ENCODE measurements around the gene NCKAP5. TPM values are rescaled to one million over a fixed set of nuclear protein-coding genes. Genes with fewer than 3 reads are reported as not detected.

The NCKAP5 gene
- total and polyA plus RNA-seq, 4 donors, result 0.57 to 2.8 (median 2.4) TPM

DNA sequence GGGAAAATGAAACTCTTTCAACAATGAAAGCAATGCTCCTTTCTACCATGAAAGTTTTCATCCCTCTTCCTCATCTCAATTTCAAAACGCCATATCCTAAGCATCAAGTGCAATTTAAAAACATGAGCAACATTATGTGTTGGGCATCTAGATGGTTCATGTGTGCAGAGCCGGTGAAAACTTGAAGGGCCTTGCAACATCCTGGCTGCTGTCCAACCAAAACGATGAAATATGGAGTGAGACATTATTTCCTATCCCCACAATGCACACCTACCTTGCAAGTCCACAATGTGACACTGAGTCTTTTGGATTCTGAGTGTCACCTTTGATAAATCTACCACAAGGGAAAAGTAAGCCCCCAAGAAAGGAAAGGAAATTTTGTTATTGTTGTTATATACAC, 110.0 kb downstream of the NCKAP5 start:
- 53% methylated on average over 3 of the region's 3 CpGs for WGBS
- H3K9me3 ChIP-seq (ENCODE audit: control insufficient read depth in 4 of 4, low read length in 3 of 4), result no peaks in the 10 kb centered on the region
- no peak for DNase-seq (ENCODE audit: low spot score)
- H3K4me3 ChIP-seq (ENCODE audit: low read depth in 1 of 3, low read length in 3 of 3), result no peak overlapping the region
- H3K9ac ChIP-seq (ENCODE audit: low read depth in 1 of 2, low read length in 2 of 2), result no peak overlapping the region
- no peak overlapping the region for H3K27ac ChIP-seq (ENCODE audit: low read depth in 1 of 2, low read length in 2 of 2)
- TF ChIP-seq RAD21 (IDR thresholded peaks at IDR 0.05) (no peak), YY1 (IDR thresholded peaks at IDR 0.05) (no peak), TAF1 (conservative IDR thresholded peaks at IDR 0.05) (no peak), RXRA (IDR thresholded peaks at IDR 0.05) (no peak), FOXA2 (IDR thresholded peaks at IDR 0.05) (no peak), HNF4G (IDR thresholded peaks at IDR 0.05) (no peak), JUND (IDR thresholded peaks at IDR 0.05) (no peak)
- TF ChIP-seq, protein P1, sequence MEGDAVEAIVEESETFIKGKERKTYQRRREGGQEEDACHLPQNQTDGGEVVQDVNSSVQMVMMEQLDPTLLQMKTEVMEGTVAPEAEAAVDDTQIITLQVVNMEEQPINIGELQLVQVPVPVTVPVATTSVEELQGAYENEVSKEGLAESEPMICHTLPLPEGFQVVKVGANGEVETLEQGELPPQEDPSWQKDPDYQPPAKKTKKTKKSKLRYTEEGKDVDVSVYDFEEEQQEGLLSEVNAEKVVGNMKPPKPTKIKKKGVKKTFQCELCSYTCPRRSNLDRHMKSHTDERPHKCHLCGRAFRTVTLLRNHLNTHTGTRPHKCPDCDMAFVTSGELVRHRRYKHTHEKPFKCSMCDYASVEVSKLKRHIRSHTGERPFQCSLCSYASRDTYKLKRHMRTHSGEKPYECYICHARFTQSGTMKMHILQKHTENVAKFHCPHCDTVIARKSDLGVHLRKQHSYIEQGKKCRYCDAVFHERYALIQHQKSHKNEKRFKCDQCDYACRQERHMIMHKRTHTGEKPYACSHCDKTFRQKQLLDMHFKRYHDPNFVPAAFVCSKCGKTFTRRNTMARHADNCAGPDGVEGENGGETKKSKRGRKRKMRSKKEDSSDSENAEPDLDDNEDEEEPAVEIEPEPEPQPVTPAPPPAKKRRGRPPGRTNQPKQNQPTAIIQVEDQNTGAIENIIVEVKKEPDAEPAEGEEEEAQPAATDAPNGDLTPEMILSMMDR (IDR thresholded peaks at IDR 0.05; ENCODE audit: low read depth, low read length, missing input control), result no peak
- TF ChIP-seq, protein P2, sequence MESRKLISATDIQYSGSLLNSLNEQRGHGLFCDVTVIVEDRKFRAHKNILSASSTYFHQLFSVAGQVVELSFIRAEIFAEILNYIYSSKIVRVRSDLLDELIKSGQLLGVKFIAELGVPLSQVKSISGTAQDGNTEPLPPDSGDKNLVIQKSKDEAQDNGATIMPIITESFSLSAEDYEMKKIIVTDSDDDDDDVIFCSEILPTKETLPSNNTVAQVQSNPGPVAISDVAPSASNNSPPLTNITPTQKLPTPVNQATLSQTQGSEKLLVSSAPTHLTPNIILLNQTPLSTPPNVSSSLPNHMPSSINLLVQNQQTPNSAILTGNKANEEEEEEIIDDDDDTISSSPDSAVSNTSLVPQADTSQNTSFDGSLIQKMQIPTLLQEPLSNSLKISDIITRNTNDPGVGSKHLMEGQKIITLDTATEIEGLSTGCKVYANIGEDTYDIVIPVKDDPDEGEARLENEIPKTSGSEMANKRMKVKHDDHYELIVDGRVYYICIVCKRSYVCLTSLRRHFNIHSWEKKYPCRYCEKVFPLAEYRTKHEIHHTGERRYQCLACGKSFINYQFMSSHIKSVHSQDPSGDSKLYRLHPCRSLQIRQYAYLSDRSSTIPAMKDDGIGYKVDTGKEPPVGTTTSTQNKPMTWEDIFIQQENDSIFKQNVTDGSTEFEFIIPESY (IDR thresholded peaks at IDR 0.05), result no peak
- TF ChIP-seq, protein P3, sequence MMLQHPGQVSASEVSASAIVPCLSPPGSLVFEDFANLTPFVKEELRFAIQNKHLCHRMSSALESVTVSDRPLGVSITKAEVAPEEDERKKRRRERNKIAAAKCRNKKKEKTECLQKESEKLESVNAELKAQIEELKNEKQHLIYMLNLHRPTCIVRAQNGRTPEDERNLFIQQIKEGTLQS (IDR thresholded peaks at IDR 0.05), result no peak
- H3K27me3 ChIP-seq (ENCODE audit: control insufficient read depth in 4 of 4, insufficient read depth in 4 of 4, low read length in 3 of 4), result no peaks in the 10 kb centered on the region
- H3K36me3 ChIP-seq (ENCODE audit: control insufficient read depth in 4 of 4, insufficient read depth in 3 of 4, low read depth in 1 of 4, low read length in 3 of 4), result no peaks in the 10 kb centered on the region
- H3K4me1 ChIP-seq (ENCODE audit: control insufficient read depth in 4 of 4, insufficient read depth in 4 of 4, low read length in 3 of 4), result no peaks in the 10 kb centered on the region

DNA sequence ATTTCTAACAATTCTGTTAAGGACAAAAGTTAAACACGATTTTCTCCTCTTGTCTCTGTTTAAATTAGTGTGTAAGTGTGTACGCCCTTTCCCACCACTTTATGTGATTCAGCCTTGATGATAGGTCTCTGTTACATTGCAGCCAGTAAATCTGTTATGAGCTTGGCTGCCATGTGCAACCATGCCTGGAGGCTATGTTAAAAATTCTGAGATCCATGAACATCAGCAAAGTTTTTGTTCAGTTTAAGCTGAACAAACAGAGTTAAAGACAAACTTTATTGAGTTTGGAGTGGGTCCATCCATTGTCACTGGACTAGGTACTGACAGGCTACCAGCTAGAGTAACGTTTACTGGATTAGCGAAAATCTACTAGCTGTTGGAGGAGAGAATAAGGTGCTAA, 110.4 kb downstream of the NCKAP5 start:
- 90% methylated on average over 4 of the region's 4 CpGs for whole genome bisulfite sequencing
- no peaks in the 10 kb centered on the region for H3K27me3 ChIP-seq (ENCODE audit: control insufficient read depth in 4 of 4, insufficient read depth in 4 of 4, low read length in 3 of 4)
- no peak for TF ChIP-seq GABPA (IDR thresholded peaks at IDR 0.05 in 1 of 2, conservative IDR thresholded peaks at IDR 0.05 in 1 of 2)
- TF ChIP-seq, protein P1 (IDR thresholded peaks at IDR 0.05; ENCODE audit: low read depth, low read length, missing input control), result no peak
- TF ChIP-seq, protein P3 (IDR thresholded peaks at IDR 0.05), result no peak
- no peak for TF ChIP-seq EGR1 (IDR thresholded peaks at IDR 0.05; ENCODE audit: low read depth in 2 of 2)
- TF ChIP-seq RXRA (IDR thresholded peaks at IDR 0.05), result no peak
- TF ChIP-seq, protein P4, sequence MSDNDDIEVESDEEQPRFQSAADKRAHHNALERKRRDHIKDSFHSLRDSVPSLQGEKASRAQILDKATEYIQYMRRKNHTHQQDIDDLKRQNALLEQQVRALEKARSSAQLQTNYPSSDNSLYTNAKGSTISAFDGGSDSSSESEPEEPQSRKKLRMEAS (IDR thresholded peaks at IDR 0.05), result no peak
- no peak for TF ChIP-seq TAF1 (conservative IDR thresholded peaks at IDR 0.05)
- TF ChIP-seq, protein P2 (IDR thresholded peaks at IDR 0.05), result no peak
- TF ChIP-seq SP1 (IDR thresholded peaks at IDR 0.05), result no peak
- TF ChIP-seq FOXA2 (IDR thresholded peaks at IDR 0.05), result no peak
- TF ChIP-seq FOXA1 (IDR thresholded peaks at IDR 0.05), result no peak
- no peak for TF ChIP-seq YY1 (IDR thresholded peaks at IDR 0.05)
- no peak for TF ChIP-seq JUND (IDR thresholded peaks at IDR 0.05)
- no peak for TF ChIP-seq HNF4A (conservative IDR thresholded peaks at IDR 0.05)
- no peak for TF ChIP-seq NR2F2 (IDR thresholded peaks at IDR 0.05)
- no peak for TF ChIP-seq HNF4G (IDR thresholded peaks at IDR 0.05)
- TF ChIP-seq, protein P5, sequence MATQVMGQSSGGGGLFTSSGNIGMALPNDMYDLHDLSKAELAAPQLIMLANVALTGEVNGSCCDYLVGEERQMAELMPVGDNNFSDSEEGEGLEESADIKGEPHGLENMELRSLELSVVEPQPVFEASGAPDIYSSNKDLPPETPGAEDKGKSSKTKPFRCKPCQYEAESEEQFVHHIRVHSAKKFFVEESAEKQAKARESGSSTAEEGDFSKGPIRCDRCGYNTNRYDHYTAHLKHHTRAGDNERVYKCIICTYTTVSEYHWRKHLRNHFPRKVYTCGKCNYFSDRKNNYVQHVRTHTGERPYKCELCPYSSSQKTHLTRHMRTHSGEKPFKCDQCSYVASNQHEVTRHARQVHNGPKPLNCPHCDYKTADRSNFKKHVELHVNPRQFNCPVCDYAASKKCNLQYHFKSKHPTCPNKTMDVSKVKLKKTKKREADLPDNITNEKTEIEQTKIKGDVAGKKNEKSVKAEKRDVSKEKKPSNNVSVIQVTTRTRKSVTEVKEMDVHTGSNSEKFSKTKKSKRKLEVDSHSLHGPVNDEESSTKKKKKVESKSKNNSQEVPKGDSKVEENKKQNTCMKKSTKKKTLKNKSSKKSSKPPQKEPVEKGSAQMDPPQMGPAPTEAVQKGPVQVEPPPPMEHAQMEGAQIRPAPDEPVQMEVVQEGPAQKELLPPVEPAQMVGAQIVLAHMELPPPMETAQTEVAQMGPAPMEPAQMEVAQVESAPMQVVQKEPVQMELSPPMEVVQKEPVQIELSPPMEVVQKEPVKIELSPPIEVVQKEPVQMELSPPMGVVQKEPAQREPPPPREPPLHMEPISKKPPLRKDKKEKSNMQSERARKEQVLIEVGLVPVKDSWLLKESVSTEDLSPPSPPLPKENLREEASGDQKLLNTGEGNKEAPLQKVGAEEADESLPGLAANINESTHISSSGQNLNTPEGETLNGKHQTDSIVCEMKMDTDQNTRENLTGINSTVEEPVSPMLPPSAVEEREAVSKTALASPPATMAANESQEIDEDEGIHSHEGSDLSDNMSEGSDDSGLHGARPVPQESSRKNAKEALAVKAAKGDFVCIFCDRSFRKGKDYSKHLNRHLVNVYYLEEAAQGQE (IDR thresholded peaks at IDR 0.05), result no peak
- TF ChIP-seq RAD21 (IDR thresholded peaks at IDR 0.05), result no peak

More for the DNA sequence above, 110.4 kb downstream of the NCKAP5 start:
- Histone ChIP-seq H3K4me1 (ENCODE audit: control insufficient read depth in 4 of 4, insufficient read depth in 4 of 4, low read length in 3 of 4) (no peaks in the 10 kb centered on the region), H3K4me3 (ENCODE audit: low read depth in 1 of 3, low read length in 3 of 3) (no peak overlapping the region), H3K9me3 (ENCODE audit: control insufficient read depth in 4 of 4, low read length in 3 of 4) (no peaks in the 10 kb centered on the region), H3K27ac (ENCODE audit: low read depth in 1 of 2, low read length in 2 of 2) (no peak overlapping the region), H3K9ac (ENCODE audit: low read depth in 1 of 2, low read length in 2 of 2) (no peak overlapping the region), H3K36me3 (ENCODE audit: control insufficient read depth in 4 of 4, insufficient read depth in 3 of 4, low read depth in 1 of 4, low read length in 3 of 4) (no peaks in the 10 kb centered on the region)
- no peak for DNase-seq (ENCODE audit: low spot score)
